Posterior vena cava (tissue), 2 donors: Measurements from ENCODE around the gene SRP72. TPM values are rescaled to one million over a fixed set of nuclear protein-coding genes. Genes with fewer than 3 reads are reported as not detected.
A peak's percentile ranks its signal among the peaks of the same experiment; 100 is the strongest.

Experiments
- DNase-seq: peaks from one replicate; pipeline ENCODE4 v3.0.0-alpha.2; 2020; ENCODE audit warnings: low spot score
- intact Hi-C, 2 donors: fragments of 100-400 bp; cut with DNase I; formaldehyde crosslinking; loops; one replicate each; pipeline versions ENCODE4 v1.14.1 to v1.14.2; 2022 to 2023
- total RNA-seq, 2 donors: library from RNA; stranded (reverse); fragmentation: NEBNext Ultra II Directional; extraction: Animal tissue kit (Norgen Biotek cat#: 25700); gene quantifications; one replicate each; pipeline ENCODE4 v1.2.1, GENCODE V29; 2021
- donor health status: DM: yes; HTN: yes; CAD: no.
- donor health status: DM: yes; HTN: yes; CAD: no.

SRP72 gene
- total RNA-seq, 2 donors from 2014 or later = 87.5 to 95.3 TPM

GRCh38 chr4:56531149-56531770 lies 63.8 kb downstream of the SRP72 start:
- DNase-seq = no peak
- intact Hi-C loops = no loop called here

DNA sequence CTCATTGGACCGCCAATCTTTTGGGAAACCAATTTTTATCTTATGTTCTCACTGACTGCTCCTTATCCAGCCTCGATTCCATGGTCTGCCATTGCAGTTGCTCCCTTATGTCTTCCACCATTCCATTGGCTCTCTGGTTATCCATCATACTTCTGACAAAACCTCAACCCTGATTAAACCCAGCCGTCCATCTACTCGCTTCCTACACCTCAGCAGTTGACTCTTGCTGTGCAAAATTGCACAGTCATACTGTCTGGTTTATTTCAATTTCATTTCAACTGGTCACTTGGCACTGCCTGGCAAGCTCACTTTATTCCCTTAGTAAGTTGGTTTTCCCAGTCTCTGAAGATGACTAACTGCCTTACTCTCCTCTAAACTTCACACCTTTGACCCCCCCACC lies 64.4 kb downstream of the SRP72 start:
- intact Hi-C loops = no loop called here
- no peak for DNase-seq

GRCh38 chr4:56532239-56532638 lies 64.8 kb downstream of the SRP72 start:
- intact Hi-C loops = no loop called here
- DNase-seq = no peak

- intact Hi-C loops = no loop called here
- DNase-seq = no peak
Measured at GRCh38 chr4:56535915-56536314, 68.5 kb downstream of the SRP72 start.

- intact Hi-C loops = no loop called here
- no peak for DNase-seq
Measured at GRCh38 chr4:56537147-56537546, 69.7 kb downstream of the SRP72 start.

GRCh38 chr4:56540826-56541225 lies 73.4 kb downstream of the SRP72 start:
- no peak for DNase-seq
- intact Hi-C loops = loop anchor here in 1 of 2 donors (1.0 kb wide), 1 partner anchor 34 kb away; no protein-coding TSS in a partner anchor

- intact Hi-C loops = no loop called here
Measured at GRCh38 chr4:56544573-56545131, 77.2 kb downstream of the SRP72 start.

GRCh38 chr4:56550642-56551041 lies 83.2 kb downstream of the SRP72 start:
- intact Hi-C loops = no loop called here
- no peak for DNase-seq

More at GRCh38 chr4:56544573-56545131, 77.2 kb downstream of the SRP72 start:
- DNase-seq = peak; percentile 93

- intact Hi-C loops = no loop called here
- no peak for DNase-seq
Measured at GRCh38 chr4:56551516-56551915, 84.1 kb downstream of the SRP72 start.

GRCh38 chr4:56552273-56552672 lies 84.9 kb downstream of the SRP72 start:
- intact Hi-C loops = no loop called here
- no peak for DNase-seq

Other genes with a start within 250 kb of the SRP72 start
- 1 to 10 TPM; 8.9 to 9.5 TPM for gene AASDH, start 80.1 kb upstream of the SRP72 start, total RNA-seq
- 1 to 10 TPM; 4.8 to 5.9 TPM for gene PPAT, start 32.0 kb upstream of the SRP72 start, total RNA-seq
- gene PAICS, start 31.4 kb upstream of the SRP72 start, total RNA-seq = 10 to 100 TPM; 31.6 to 37.7 TPM
- gene ARL9, start 38.2 kb downstream of the SRP72 start, total RNA-seq = under 1 TPM; 0.32 to 0.48 TPM
- 10 to 100 TPM; 62.9 to 63.5 TPM for gene HOPX, start 213.7 kb downstream of the SRP72 start, total RNA-seq